ENCODE measurements around the gene INPP5A.

DNA sequence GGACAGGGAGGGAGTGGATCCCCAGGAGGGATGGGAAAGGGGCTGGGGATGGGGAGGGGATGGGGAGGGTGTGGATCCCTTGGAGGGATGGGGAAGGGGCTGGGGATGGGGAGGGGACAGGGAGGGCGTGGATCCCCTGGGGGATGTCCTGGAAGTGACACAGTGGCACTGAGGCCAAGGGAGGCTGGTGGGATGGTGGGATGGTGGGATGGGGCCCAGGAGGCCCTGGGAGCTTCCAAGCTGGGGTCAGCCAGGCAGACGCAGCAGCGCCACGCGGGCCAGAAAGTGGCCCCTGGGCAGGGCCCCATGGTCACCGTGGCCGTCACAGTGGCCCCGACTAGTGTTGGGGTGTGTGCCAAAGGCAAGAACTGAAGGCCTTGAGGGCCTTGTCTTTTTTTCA, 67.8 kb downstream of the INPP5A start:
- TF ChIP-seq, protein P1, sequence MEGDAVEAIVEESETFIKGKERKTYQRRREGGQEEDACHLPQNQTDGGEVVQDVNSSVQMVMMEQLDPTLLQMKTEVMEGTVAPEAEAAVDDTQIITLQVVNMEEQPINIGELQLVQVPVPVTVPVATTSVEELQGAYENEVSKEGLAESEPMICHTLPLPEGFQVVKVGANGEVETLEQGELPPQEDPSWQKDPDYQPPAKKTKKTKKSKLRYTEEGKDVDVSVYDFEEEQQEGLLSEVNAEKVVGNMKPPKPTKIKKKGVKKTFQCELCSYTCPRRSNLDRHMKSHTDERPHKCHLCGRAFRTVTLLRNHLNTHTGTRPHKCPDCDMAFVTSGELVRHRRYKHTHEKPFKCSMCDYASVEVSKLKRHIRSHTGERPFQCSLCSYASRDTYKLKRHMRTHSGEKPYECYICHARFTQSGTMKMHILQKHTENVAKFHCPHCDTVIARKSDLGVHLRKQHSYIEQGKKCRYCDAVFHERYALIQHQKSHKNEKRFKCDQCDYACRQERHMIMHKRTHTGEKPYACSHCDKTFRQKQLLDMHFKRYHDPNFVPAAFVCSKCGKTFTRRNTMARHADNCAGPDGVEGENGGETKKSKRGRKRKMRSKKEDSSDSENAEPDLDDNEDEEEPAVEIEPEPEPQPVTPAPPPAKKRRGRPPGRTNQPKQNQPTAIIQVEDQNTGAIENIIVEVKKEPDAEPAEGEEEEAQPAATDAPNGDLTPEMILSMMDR (IDR thresholded peaks at IDR 0.05; ENCODE audit: low read depth, low read length, poor library complexity, severe bottlenecking), result no peak
- no peak for TF ChIP-seq EZH2phosphoT487 (IDR thresholded peaks at IDR 0.05; ENCODE audit: borderline replicate concordance, low read length)

All from DOHH2 (cell line).